Gastrocnemius medialis (tissue), 4 donors: ENCODE results near the gene NAA10. TPM values are rescaled to one million over a fixed set of nuclear protein-coding genes. Genes with fewer than 3 reads are reported as not detected.

Experiments
- ATAC-seq, 2 donors: fragments of 150-250 bp; one replicate each; pipeline ENCODE4 v1.9.1; 2016
- DNase-seq, 2 donors: peaks; one replicate each; pipeline ENCODE4 v3.0.0-alpha.2; 2019
- H3K27ac ChIP-seq, 4 donors: fragments of 200-600 bp; sonication (generic); 1 replicate in 1 of 4; 2 replicates in 3 of 4; pipeline ENCODE4 v1.5.1; 2016 to 2018; ENCODE audit warnings: mild to moderate bottlenecking in 2 of 4, moderate library complexity in 1 of 4
- H3K27me3 ChIP-seq, 3 donors: fragments of 200-600 bp; sonication (generic) in 2 of 3; 1 replicate in 1 of 3; 2 replicates in 2 of 3; pipeline versions ENCODE4 v1.5.1 to v1.6.0; 2016 to 2019; ENCODE audit warnings: mild to moderate bottlenecking in 1 of 3, moderate library complexity in 1 of 3
- H3K36me3 ChIP-seq, 2 donors: fragments of 200-600 bp; sonication (generic) in 1 of 2; one replicate each; pipeline ENCODE4 v1.5.1; 2017 to 2018
- H3K4me1 ChIP-seq, 2 donors: fragments of 200-600 bp; sonication (generic) in 1 of 2; one replicate each; pipeline ENCODE4 v1.5.1; 2016 to 2017; ENCODE audit warnings: mild to moderate bottlenecking in 2 of 2
- H3K4me3 ChIP-seq, 4 donors: fragments of 200-600 bp; sonication (generic) in 3 of 4; 1 replicate in 1 of 4; 2 replicates in 3 of 4; pipeline ENCODE4 v1.5.1; 2016 to 2019; ENCODE audit warnings: mild to moderate bottlenecking in 2 of 4
- H3K9me3 ChIP-seq, 3 donors: fragments of 200-600 bp; sonication (generic) in 2 of 3; 1 replicate in 1 of 3; 2 replicates in 2 of 3; pipeline ENCODE4 v1.5.1; 2016 to 2019
- CTCF ChIP-seq, 5 experiments: fragments of 450-650 bp in 3 of 5; fragments of 200-600 bp in 2 of 5; sonication (generic) in 2 of 5; IDR thresholded peaks in 4 of 5; conservative IDR thresholded peaks in 1 of 5; 1 replicate in 4 of 5; 2 replicates in 1 of 5; pipeline ENCODE4 v1.5.1; 2016 to 2019; ENCODE audit warnings: antibody characterized with exemption in 5 of 5, mild to moderate bottlenecking in 3 of 5, moderate library complexity in 3 of 5
- POLR2A ChIP-seq, 2 donors: fragments of 450-650 bp; IDR thresholded peaks; one replicate each; pipeline ENCODE4 v1.6.1; 2017; ENCODE audit warnings: antibody characterized with exemption in 2 of 2, mild to moderate bottlenecking in 2 of 2, moderate library complexity in 2 of 2
- in situ Hi-C, 4 donors: fragments of 200-750 bp; cut with MboI; loops; one replicate each; pipeline versions ENCODE4 v1.15.0 to v1.8.0; 2017; ENCODE audit warnings: low sequenced_read_pairs in 4 of 4
- intact Hi-C: fragments of 100-400 bp; cut with DNase I; formaldehyde crosslinking; loops from one replicate; pipeline ENCODE4 v1.15.1; 2023; ENCODE audit warnings: low total_unique reads
- total RNA-seq, 4 donors: library from RNA; depleted of rRNA; stranded (reverse); fragments of >200 nt; gene quantifications; one replicate each; pipeline versions ENCODE4 v1.1.0 to v1.2.3, GENCODE V29; 2016

NAA10 gene
- total RNA-seq, 4 donors from 2014 or later = 76.3 to 175 (median 111) TPM

- in situ Hi-C loops = loop anchor here in 3 of 4 donors (25.0 kb wide), 4 partner anchors 105 to 995 kb away; partner anchors contain the start of genes IDH3G (in 2 of the 3), SRPK3 (in 2 of the 3), SSR4 (in 2 of the 3) and G6PD (in 1 of the 3)
Observed at GRCh38 chrX:153957224-153957623, 22.4 kb upstream of the NAA10 start.

DNA sequence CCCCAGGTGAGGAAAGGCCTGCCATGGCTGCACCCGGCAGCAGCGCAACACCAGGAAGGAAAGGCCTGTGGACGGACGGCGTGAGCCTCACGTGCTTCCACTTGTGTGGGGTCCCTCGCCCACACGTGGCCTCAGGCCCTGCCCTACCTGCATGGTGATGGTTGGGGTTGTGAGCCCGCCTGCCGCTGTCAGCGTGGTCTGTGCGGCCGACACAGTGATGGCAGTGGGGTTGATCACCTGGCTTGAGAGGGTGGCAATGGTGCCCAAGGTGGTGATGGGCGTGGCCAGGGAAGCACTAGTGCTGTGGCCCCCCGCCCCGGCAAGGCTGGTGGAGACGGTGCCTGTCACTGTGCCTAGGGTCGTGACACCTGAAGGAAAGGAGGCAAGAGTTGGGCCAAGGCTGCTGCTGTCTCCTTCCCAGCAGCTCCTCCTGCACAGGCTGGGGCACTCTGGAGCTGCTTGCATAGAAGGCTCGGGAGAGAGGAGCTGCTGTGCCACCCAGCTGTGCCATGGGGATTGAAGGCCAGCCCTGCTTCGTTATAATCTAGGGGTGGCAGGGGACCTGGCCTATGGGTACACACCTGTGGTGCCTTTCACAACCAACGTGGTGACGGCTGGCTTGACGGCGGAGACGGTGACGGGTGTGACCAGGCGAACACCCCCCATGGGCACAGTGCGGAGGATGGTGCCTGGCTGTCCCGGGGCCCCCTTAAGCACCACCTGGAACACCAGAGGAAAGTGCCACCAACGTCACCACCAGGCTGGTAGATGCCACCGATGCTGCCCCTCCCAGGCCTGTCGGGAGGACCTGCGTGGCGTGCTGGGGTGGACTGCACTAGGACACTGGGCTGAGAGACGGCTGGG is 21.4 kb upstream of the NAA10 start:
- intact Hi-C loops (loop anchor here (10.0 kb wide), 1 partner anchor 1001 kb away; no protein-coding TSS in a partner anchor), in situ Hi-C loops (loop anchor here in 3 of 4 donors (25.0 kb wide), 4 partner anchors 106 to 994 kb away; partner anchors contain the start of genes IDH3G (in 2 of the 3), SRPK3 (in 2 of the 3), SSR4 (in 2 of the 3) and G6PD (in 1 of the 3))
- Histone ChIP-seq H3K9me3 (no peaks in the 10 kb centered on the region), H3K4me1 (no peaks in the 10 kb centered on the region), H3K27me3 (no peaks in the 10 kb centered on the region), H3K36me3 (peaks cover 0 to 78% of the 10 kb centered on the region in 2 donors), H3K4me3 (no peak overlapping the region), H3K27ac (no peak overlapping the region)
- DNase-seq (no peak), ATAC-seq (no peak)
- no peak for TF ChIP-seq CTCF (IDR thresholded peaks at IDR 0.05 in 4 of 5, conservative IDR thresholded peaks at IDR 0.05 in 1 of 5)
- no peak for TF ChIP-seq POLR2A (IDR thresholded peaks at IDR 0.05)

More at GRCh38 chrX:153957224-153957623, 22.4 kb upstream of the NAA10 start:
- Histone ChIP-seq H3K36me3 (peaks cover 0 to 78% of the 10 kb centered on the region in 2 donors), H3K9me3 (no peaks in the 10 kb centered on the region), H3K27ac (no peak overlapping the region), H3K4me1 (no peaks in the 10 kb centered on the region), H3K27me3 (no peaks in the 10 kb centered on the region), H3K4me3 (no peak overlapping the region)
- ATAC-seq (no peak), DNase-seq (no peak)
- intact Hi-C loops = loop anchor here (10.0 kb wide), 1 partner anchor 1002 kb away; no protein-coding TSS in a partner anchor
- TF ChIP-seq POLR2A (IDR thresholded peaks at IDR 0.05) (no peak), CTCF (IDR thresholded peaks at IDR 0.05 in 4 of 5, conservative IDR thresholded peaks at IDR 0.05 in 1 of 5) (no peak)

- intact Hi-C loops (loop anchor here (10.0 kb wide), 1 partner anchor 1000 kb away; no protein-coding TSS in a partner anchor), in situ Hi-C loops (loop anchor here in 3 of 4 donors (25.0 kb wide), 4 partner anchors 107 to 993 kb away; partner anchors contain the start of genes IDH3G (in 2 of the 3), SRPK3 (in 2 of the 3), SSR4 (in 2 of the 3) and G6PD (in 1 of the 3))
- ATAC-seq (no peak), DNase-seq (no peak)
- no peaks in the 10 kb centered on the region for H3K9me3 ChIP-seq
- H3K4me3 ChIP-seq = no peak overlapping the region
- peaks cover 0 to 80% of the 10 kb centered on the region in 2 donors for H3K36me3 ChIP-seq
- no peaks in the 10 kb centered on the region for H3K27me3 ChIP-seq
- H3K27ac ChIP-seq = no peak overlapping the region
- no peaks in the 10 kb centered on the region for H3K4me1 ChIP-seq
- no peak for TF ChIP-seq POLR2A (IDR thresholded peaks at IDR 0.05)
- TF ChIP-seq CTCF (IDR thresholded peaks at IDR 0.05 in 4 of 5, conservative IDR thresholded peaks at IDR 0.05 in 1 of 5) = no peak
Observed at GRCh38 chrX:153955228-153955732, 20.4 kb upstream of the NAA10 start.

- ATAC-seq (no peak), DNase-seq (no peak)
- H3K4me1 ChIP-seq = no peaks in the 10 kb centered on the region
- no peak overlapping the region for H3K27ac ChIP-seq
- H3K27me3 ChIP-seq = no peaks in the 10 kb centered on the region
- H3K36me3 ChIP-seq = peaks cover 0 to 80% of the 10 kb centered on the region in 2 donors
- no peaks in the 10 kb centered on the region for H3K9me3 ChIP-seq
- in situ Hi-C loops (loop anchor here in 3 of 4 donors (25.0 kb wide), 4 partner anchors 108 to 992 kb away; partner anchors contain the start of genes IDH3G (in 2 of the 3), SRPK3 (in 2 of the 3), SSR4 (in 2 of the 3) and G6PD (in 1 of the 3)), intact Hi-C loops (loop anchor here (10.0 kb wide), 1 partner anchor 1000 kb away; no protein-coding TSS in a partner anchor)
- no peak overlapping the region for H3K4me3 ChIP-seq
- TF ChIP-seq POLR2A (IDR thresholded peaks at IDR 0.05) = no peak
- no peak for TF ChIP-seq CTCF (IDR thresholded peaks at IDR 0.05 in 4 of 5, conservative IDR thresholded peaks at IDR 0.05 in 1 of 5)
Observed at GRCh38 chrX:153954558-153955227, 19.9 kb upstream of the NAA10 start.
